ENCODE measurements around the gene POLE. TPM values are rescaled to one million over a fixed set of nuclear protein-coding genes. Genes with fewer than 3 reads are reported as not detected.

POLE gene
- total and polyA plus RNA-seq, 4 donors: 7.6 to 39.2 (median 19.7) TPM

DNA sequence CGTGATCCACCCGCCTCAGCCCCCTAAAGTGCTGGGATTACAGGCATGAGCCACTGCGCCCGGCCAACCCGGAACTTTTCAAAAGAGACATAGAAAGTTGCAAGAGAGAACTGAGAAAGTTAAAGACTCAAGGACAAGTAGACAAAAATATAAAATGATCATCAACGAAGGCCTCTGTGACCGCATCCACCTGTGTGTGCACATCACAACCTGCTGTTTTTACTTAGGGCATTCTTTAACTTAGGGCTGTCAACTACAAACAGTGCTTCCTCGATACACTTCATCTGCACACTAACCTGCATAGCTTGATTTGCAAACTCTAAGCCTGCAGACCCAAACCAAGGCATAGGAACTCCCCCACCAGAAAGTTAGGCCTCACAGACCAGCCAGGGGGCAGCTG is 53.7 kb downstream of the POLE start:
- H3K9ac ChIP-seq (ENCODE audit: low read depth in 1 of 2, low read length in 2 of 2): no peak overlapping the region
- no peak overlapping the region for H3K4me3 ChIP-seq (ENCODE audit: low read depth in 1 of 3, low read length in 3 of 3)
- WGBS: 93% methylated on average over 8 of the region's 8 CpGs
- no peak overlapping the region for H3K27ac ChIP-seq (ENCODE audit: low read depth in 1 of 2, low read length in 2 of 2)
- peaks cover 4 to 90% (median 55%) of the 10 kb centered on the region in 4 donors for H3K36me3 ChIP-seq (ENCODE audit: control insufficient read depth in 4 of 4, insufficient read depth in 3 of 4, low read depth in 1 of 4, low read length in 3 of 4)
- H3K27me3 ChIP-seq (ENCODE audit: control insufficient read depth in 4 of 4, insufficient read depth in 4 of 4, low read length in 3 of 4): no peaks in the 10 kb centered on the region
- H3K9me3 ChIP-seq (ENCODE audit: control insufficient read depth in 4 of 4, low read length in 3 of 4): no peaks in the 10 kb centered on the region
- H3K4me1 ChIP-seq (ENCODE audit: control insufficient read depth in 4 of 4, insufficient read depth in 4 of 4, low read length in 3 of 4): no peaks in the 10 kb centered on the region
- DNase-seq (ENCODE audit: low spot score): no peak
- no peak for TF ChIP-seq RXRA (IDR thresholded peaks at IDR 0.05)
- no peak for TF ChIP-seq RAD21 (IDR thresholded peaks at IDR 0.05)
- TF ChIP-seq HNF4G (IDR thresholded peaks at IDR 0.05): no peak
- TF ChIP-seq, protein P1, sequence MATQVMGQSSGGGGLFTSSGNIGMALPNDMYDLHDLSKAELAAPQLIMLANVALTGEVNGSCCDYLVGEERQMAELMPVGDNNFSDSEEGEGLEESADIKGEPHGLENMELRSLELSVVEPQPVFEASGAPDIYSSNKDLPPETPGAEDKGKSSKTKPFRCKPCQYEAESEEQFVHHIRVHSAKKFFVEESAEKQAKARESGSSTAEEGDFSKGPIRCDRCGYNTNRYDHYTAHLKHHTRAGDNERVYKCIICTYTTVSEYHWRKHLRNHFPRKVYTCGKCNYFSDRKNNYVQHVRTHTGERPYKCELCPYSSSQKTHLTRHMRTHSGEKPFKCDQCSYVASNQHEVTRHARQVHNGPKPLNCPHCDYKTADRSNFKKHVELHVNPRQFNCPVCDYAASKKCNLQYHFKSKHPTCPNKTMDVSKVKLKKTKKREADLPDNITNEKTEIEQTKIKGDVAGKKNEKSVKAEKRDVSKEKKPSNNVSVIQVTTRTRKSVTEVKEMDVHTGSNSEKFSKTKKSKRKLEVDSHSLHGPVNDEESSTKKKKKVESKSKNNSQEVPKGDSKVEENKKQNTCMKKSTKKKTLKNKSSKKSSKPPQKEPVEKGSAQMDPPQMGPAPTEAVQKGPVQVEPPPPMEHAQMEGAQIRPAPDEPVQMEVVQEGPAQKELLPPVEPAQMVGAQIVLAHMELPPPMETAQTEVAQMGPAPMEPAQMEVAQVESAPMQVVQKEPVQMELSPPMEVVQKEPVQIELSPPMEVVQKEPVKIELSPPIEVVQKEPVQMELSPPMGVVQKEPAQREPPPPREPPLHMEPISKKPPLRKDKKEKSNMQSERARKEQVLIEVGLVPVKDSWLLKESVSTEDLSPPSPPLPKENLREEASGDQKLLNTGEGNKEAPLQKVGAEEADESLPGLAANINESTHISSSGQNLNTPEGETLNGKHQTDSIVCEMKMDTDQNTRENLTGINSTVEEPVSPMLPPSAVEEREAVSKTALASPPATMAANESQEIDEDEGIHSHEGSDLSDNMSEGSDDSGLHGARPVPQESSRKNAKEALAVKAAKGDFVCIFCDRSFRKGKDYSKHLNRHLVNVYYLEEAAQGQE (IDR thresholded peaks at IDR 0.05): no peak
- no peak for TF ChIP-seq FOXA1 (IDR thresholded peaks at IDR 0.05)
- TF ChIP-seq HNF4A (conservative IDR thresholded peaks at IDR 0.05): no peak
- TF ChIP-seq YY1 (IDR thresholded peaks at IDR 0.05): no peak
- no peak for TF ChIP-seq TAF1 (conservative IDR thresholded peaks at IDR 0.05)
- TF ChIP-seq FOXA2 (IDR thresholded peaks at IDR 0.05): no peak
- no peak for TF ChIP-seq JUND (IDR thresholded peaks at IDR 0.05)
- TF ChIP-seq, protein P2, sequence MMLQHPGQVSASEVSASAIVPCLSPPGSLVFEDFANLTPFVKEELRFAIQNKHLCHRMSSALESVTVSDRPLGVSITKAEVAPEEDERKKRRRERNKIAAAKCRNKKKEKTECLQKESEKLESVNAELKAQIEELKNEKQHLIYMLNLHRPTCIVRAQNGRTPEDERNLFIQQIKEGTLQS (IDR thresholded peaks at IDR 0.05): no peak

DNA sequence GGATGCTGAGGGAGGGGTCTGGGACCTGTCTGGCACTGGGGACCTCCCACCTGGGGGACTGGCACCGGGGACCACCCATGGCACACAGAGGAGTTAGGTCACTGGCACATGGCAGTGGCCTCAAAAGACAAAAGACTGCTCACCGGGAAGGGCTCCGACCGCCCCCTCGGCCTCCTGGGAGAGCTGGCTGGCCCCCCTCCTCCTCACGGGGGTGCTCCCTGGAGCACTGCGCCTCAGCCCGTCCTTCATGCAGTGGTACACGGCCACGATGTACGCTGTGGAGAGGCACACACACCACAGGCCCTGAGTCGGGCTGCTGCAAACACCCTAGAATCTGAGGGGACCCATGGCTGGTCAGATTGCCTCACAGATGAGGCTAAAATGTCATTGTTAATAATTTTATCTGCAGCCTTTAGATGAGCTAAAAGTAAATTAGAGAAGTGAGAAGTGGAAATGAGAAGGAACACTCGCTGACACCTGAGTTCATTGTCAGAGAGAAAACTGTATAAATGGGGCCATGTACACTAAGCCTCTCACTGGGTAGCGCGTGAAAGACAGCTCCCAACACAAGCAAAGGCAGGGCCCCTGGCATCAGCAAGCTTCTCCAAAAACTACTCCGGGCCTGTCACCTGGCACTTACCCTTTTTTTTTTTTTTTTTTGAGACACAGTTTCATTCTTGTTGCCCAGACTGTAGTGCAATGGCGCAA is 54.5 kb downstream of the POLE start:
- no peak for TF ChIP-seq RAD21 (IDR thresholded peaks at IDR 0.05)
- no peak for TF ChIP-seq FOXA2 (IDR thresholded peaks at IDR 0.05)
- no peak for TF ChIP-seq RXRA (IDR thresholded peaks at IDR 0.05)
- no peak for TF ChIP-seq FOXA1 (IDR thresholded peaks at IDR 0.05)
- TF ChIP-seq, protein P1 (IDR thresholded peaks at IDR 0.05): no peak
- no peak for TF ChIP-seq NR2F2 (IDR thresholded peaks at IDR 0.05)
- TF ChIP-seq, protein P3, sequence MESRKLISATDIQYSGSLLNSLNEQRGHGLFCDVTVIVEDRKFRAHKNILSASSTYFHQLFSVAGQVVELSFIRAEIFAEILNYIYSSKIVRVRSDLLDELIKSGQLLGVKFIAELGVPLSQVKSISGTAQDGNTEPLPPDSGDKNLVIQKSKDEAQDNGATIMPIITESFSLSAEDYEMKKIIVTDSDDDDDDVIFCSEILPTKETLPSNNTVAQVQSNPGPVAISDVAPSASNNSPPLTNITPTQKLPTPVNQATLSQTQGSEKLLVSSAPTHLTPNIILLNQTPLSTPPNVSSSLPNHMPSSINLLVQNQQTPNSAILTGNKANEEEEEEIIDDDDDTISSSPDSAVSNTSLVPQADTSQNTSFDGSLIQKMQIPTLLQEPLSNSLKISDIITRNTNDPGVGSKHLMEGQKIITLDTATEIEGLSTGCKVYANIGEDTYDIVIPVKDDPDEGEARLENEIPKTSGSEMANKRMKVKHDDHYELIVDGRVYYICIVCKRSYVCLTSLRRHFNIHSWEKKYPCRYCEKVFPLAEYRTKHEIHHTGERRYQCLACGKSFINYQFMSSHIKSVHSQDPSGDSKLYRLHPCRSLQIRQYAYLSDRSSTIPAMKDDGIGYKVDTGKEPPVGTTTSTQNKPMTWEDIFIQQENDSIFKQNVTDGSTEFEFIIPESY (IDR thresholded peaks at IDR 0.05): no peak
- no peak for TF ChIP-seq SP1 (IDR thresholded peaks at IDR 0.05)
- no peak for TF ChIP-seq HNF4G (IDR thresholded peaks at IDR 0.05)
- TF ChIP-seq GABPA (IDR thresholded peaks at IDR 0.05 in 1 of 2, conservative IDR thresholded peaks at IDR 0.05 in 1 of 2): no peak
- TF ChIP-seq TAF1 (conservative IDR thresholded peaks at IDR 0.05): no peak
- no peak for TF ChIP-seq YY1 (IDR thresholded peaks at IDR 0.05)
- TF ChIP-seq, protein P4, sequence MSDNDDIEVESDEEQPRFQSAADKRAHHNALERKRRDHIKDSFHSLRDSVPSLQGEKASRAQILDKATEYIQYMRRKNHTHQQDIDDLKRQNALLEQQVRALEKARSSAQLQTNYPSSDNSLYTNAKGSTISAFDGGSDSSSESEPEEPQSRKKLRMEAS (IDR thresholded peaks at IDR 0.05): no peak
- TF ChIP-seq HNF4A (conservative IDR thresholded peaks at IDR 0.05): no peak
- TF ChIP-seq EGR1 (IDR thresholded peaks at IDR 0.05; ENCODE audit: low read depth in 2 of 2): no peak
- H3K27ac ChIP-seq (ENCODE audit: low read depth in 1 of 2, low read length in 2 of 2): no peak overlapping the region
- H3K4me1 ChIP-seq (ENCODE audit: control insufficient read depth in 4 of 4, insufficient read depth in 4 of 4, low read length in 3 of 4): no peaks in the 10 kb centered on the region
- no peak overlapping the region for H3K4me3 ChIP-seq (ENCODE audit: low read depth in 1 of 3, low read length in 3 of 3)
- 95% methylated on average over 17 of the region's 17 CpGs for WGBS
- no peaks in the 10 kb centered on the region for H3K9me3 ChIP-seq (ENCODE audit: control insufficient read depth in 4 of 4, low read length in 3 of 4)
- DNase-seq (ENCODE audit: low spot score): no peak
- no peak overlapping the region for H3K9ac ChIP-seq (ENCODE audit: low read depth in 1 of 2, low read length in 2 of 2)
- peaks cover under 1 to 83% (median 51%) of the 10 kb centered on the region in 4 donors for H3K36me3 ChIP-seq (ENCODE audit: control insufficient read depth in 4 of 4, insufficient read depth in 3 of 4, low read depth in 1 of 4, low read length in 3 of 4)
- no peaks in the 10 kb centered on the region for H3K27me3 ChIP-seq (ENCODE audit: control insufficient read depth in 4 of 4, insufficient read depth in 4 of 4, low read length in 3 of 4)
